IMR-90 (cell line): Measurements from ENCODE around the gene AP3S1.

Experiments used
- BHLHE40 ChIP-seq: fragments of 150-350 bp; IDR thresholded peaks from 2 replicates; pipeline ENCODE4 v1.6.1; 2016; ENCODE audit warnings: mild to moderate bottlenecking, low read depth, low read length
- CEBPB ChIP-seq: IDR thresholded peaks from 2 replicates; pipeline ENCODE4 v1.6.1; 2012; ENCODE audit warnings: low read depth, low read length, improper control_type of control experiment
- CHD1 ChIP-seq: IDR thresholded peaks from 2 replicates; pipeline ENCODE4 v1.6.1; 2012; ENCODE audit warnings: low read depth, low read length, improper control_type of control experiment
- FOS ChIP-seq: fragments of 150-350 bp; IDR thresholded peaks from 2 replicates; pipeline ENCODE4 v1.6.1; 2016; ENCODE audit warnings: low read depth, low read length
- MAFK ChIP-seq: IDR thresholded peaks from 2 replicates; pipeline ENCODE4 v1.6.1; 2012; ENCODE audit warnings: low read depth, low read length, improper control_type of control experiment
- NFE2L2 ChIP-seq: fragments of 150-350 bp; IDR thresholded peaks from 2 replicates; pipeline ENCODE4 v1.6.1; 2016; ENCODE audit warnings: low read depth, mild to moderate bottlenecking, low read length
- POLR2A ChIP-seq: IDR thresholded peaks from 2 replicates; pipeline ENCODE4 v1.6.1; 2012; ENCODE audit warnings: mild to moderate bottlenecking, low read depth, low read length
- RAD21 ChIP-seq: IDR thresholded peaks from 2 replicates; pipeline ENCODE4 v1.6.1; 2012; ENCODE audit warnings: low read length, improper control_type of control experiment
- RCOR1 ChIP-seq: IDR thresholded peaks from 2 replicates; pipeline ENCODE4 v1.6.1; 2012; ENCODE audit warnings: mild to moderate bottlenecking, low read length, improper control_type of control experiment; ENCODE audit not compliant: insufficient replicate concordance
- TF ChIP-seq, protein P1 (sequence below): conservative IDR thresholded peaks from 2 replicates; pipeline ENCODE4 v1.5.1; 2012; ENCODE audit warnings: mild to moderate bottlenecking, low read depth, low read length, improper control_type of control experiment
- TF ChIP-seq, protein P2 (sequence below): fragments of 150-350 bp; IDR thresholded peaks from 2 replicates; pipeline ENCODE4 v1.6.1; 2016; ENCODE audit warnings: low read depth, mild to moderate bottlenecking, low read length, moderate library complexity, borderline replicate concordance

DNA sequence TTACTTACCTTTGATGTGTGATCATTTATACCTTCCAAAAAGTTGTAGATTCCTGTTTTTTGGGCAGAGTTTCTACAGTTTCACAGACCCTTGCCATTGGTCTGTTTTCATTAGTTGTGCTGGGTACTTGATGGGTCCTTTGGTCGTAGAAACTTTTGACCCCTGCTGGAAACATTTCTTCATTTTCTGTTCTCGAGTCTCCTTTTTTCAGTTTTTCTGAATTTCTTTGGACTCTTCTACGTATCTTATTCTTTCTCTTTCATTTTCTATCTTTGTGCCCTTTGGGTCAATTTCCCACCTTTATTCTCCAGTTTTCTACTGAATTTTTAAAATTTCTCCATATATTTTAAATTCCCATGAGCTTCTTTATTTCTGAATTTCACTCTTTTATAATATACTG, 16.7 kb downstream of the AP3S1 start:
- TF ChIP-seq FOS (no peak), NFE2L2 (no peak), BHLHE40 (no peak), RCOR1 (no peak), CEBPB (no peak), POLR2A (no peak), CHD1 (no peak), RAD21 (no peak), MAFK (no peak)
- TF ChIP-seq, protein P1, sequence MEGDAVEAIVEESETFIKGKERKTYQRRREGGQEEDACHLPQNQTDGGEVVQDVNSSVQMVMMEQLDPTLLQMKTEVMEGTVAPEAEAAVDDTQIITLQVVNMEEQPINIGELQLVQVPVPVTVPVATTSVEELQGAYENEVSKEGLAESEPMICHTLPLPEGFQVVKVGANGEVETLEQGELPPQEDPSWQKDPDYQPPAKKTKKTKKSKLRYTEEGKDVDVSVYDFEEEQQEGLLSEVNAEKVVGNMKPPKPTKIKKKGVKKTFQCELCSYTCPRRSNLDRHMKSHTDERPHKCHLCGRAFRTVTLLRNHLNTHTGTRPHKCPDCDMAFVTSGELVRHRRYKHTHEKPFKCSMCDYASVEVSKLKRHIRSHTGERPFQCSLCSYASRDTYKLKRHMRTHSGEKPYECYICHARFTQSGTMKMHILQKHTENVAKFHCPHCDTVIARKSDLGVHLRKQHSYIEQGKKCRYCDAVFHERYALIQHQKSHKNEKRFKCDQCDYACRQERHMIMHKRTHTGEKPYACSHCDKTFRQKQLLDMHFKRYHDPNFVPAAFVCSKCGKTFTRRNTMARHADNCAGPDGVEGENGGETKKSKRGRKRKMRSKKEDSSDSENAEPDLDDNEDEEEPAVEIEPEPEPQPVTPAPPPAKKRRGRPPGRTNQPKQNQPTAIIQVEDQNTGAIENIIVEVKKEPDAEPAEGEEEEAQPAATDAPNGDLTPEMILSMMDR: no peak
- TF ChIP-seq, protein P2, sequence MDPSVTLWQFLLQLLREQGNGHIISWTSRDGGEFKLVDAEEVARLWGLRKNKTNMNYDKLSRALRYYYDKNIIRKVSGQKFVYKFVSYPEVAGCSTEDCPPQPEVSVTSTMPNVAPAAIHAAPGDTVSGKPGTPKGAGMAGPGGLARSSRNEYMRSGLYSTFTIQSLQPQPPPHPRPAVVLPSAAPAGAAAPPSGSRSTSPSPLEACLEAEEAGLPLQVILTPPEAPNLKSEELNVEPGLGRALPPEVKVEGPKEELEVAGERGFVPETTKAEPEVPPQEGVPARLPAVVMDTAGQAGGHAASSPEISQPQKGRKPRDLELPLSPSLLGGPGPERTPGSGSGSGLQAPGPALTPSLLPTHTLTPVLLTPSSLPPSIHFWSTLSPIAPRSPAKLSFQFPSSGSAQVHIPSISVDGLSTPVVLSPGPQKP: no peak
